Osteocyte (in vitro differentiated cells): Measurements from ENCODE around the gene SYT2. TPM values are rescaled to one million over a fixed set of nuclear protein-coding genes. Genes with fewer than 3 reads are reported as not detected.

Experiments used
- DNase-seq: peaks from one replicate; pipeline ENCODE4 v3.0.0; 2021; ENCODE audit warnings: mixed read lengths; ENCODE audit not compliant: unreplicated experiment; ENCODE audit errors: extremely low spot score
- H3K27ac Mint-ChIP-seq: one replicate; pipeline ENCODE4 v1.8.0; 2021; ENCODE audit warnings: mild to moderate bottlenecking, mixed read lengths; ENCODE audit not compliant: unreplicated experiment
- H3K27me3 Mint-ChIP-seq: one replicate; pipeline ENCODE4 v1.8.0; 2021; ENCODE audit warnings: mixed read lengths; ENCODE audit not compliant: unreplicated experiment
- H3K36me3 Mint-ChIP-seq: one replicate; pipeline ENCODE4 v1.8.0; 2021; ENCODE audit warnings: mixed read lengths; ENCODE audit not compliant: unreplicated experiment
- H3K4me1 Mint-ChIP-seq: one replicate; pipeline ENCODE4 v1.8.0; 2021; ENCODE audit warnings: mixed read lengths; ENCODE audit not compliant: unreplicated experiment
- H3K4me3 Mint-ChIP-seq: one replicate; pipeline ENCODE4 v1.8.0; 2021; ENCODE audit warnings: mild to moderate bottlenecking, moderate library complexity, mixed read lengths; ENCODE audit not compliant: unreplicated experiment
- H3K9me3 Mint-ChIP-seq: one replicate; pipeline ENCODE4 v1.8.0; 2021; ENCODE audit warnings: mixed read lengths; ENCODE audit not compliant: unreplicated experiment
- total RNA-seq: library from RNA; stranded (reverse); gene quantifications from 2 replicates; pipeline ENCODE4 v1.2.1, GENCODE V29; 2021
- TF ChIP-seq, protein P1 (sequence below): fragments of 200-600 bp; sonication (generic); IDR thresholded peaks from 2 replicates; pipeline ENCODE4 v1.5.0; 2021; ENCODE audit warnings: antibody characterized with exemption, mild to moderate bottlenecking, moderate library complexity

The SYT2 gene
- total RNA-seq, 1 donor from 2014 or later, result not detected

DNA sequence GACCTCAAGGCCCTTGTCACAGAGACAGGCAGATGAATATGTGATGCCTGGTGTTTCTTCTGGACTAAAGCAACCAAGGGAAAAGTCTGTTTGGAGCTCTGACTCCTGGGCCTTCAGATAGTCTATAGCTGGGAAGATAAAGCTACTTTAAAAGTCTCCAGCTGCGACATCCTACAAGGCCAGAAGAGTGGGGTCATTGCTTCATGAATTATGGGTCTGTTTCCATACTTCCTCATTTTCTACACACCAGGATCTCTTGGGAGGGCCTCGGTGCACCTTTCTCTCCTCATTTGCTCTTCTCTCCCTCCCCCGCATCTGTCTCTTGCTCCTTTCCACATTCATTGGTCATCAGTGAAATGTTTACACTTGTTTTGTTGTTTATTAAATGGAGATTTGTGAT, 44.8 kb downstream of the SYT2 start:
- no peak overlapping the region for H3K27ac Mint-ChIP-seq
- H3K36me3 Mint-ChIP-seq, result no peaks in the 10 kb centered on the region
- peaks cover 36% of the 10 kb centered on the region for H3K27me3 Mint-ChIP-seq
- no peaks in the 10 kb centered on the region for H3K9me3 Mint-ChIP-seq
- DNase-seq, result no peak
- TF ChIP-seq, protein P1, sequence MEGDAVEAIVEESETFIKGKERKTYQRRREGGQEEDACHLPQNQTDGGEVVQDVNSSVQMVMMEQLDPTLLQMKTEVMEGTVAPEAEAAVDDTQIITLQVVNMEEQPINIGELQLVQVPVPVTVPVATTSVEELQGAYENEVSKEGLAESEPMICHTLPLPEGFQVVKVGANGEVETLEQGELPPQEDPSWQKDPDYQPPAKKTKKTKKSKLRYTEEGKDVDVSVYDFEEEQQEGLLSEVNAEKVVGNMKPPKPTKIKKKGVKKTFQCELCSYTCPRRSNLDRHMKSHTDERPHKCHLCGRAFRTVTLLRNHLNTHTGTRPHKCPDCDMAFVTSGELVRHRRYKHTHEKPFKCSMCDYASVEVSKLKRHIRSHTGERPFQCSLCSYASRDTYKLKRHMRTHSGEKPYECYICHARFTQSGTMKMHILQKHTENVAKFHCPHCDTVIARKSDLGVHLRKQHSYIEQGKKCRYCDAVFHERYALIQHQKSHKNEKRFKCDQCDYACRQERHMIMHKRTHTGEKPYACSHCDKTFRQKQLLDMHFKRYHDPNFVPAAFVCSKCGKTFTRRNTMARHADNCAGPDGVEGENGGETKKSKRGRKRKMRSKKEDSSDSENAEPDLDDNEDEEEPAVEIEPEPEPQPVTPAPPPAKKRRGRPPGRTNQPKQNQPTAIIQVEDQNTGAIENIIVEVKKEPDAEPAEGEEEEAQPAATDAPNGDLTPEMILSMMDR, result no peak
- no peak overlapping the region for H3K4me3 Mint-ChIP-seq
- no peaks in the 10 kb centered on the region for H3K4me1 Mint-ChIP-seq

GRCh38 chr1:202664083-202664482, 46.2 kb downstream of the SYT2 start:
- Mint-ChIP-seq H3K27ac (no peak overlapping the region), H3K4me1 (no peaks in the 10 kb centered on the region), H3K27me3 (peaks cover 48% of the 10 kb centered on the region), H3K4me3 (no peak overlapping the region), H3K9me3 (no peaks in the 10 kb centered on the region), H3K36me3 (no peaks in the 10 kb centered on the region)
- TF ChIP-seq, protein P1, result no peak
- no peak for DNase-seq

- TF ChIP-seq, protein P1, result no peak
- H3K9me3 Mint-ChIP-seq, result no peaks in the 10 kb centered on the region
- no peaks in the 10 kb centered on the region for H3K4me1 Mint-ChIP-seq
- H3K27me3 Mint-ChIP-seq, result peaks cover 53% of the 10 kb centered on the region
- no peaks in the 10 kb centered on the region for H3K36me3 Mint-ChIP-seq
- H3K4me3 Mint-ChIP-seq, result no peak overlapping the region
- H3K27ac Mint-ChIP-seq, result no peak overlapping the region
- DNase-seq, result no peak
Observed at GRCh38 chr1:202663131-202663530, 47.1 kb downstream of the SYT2 start.

DNA sequence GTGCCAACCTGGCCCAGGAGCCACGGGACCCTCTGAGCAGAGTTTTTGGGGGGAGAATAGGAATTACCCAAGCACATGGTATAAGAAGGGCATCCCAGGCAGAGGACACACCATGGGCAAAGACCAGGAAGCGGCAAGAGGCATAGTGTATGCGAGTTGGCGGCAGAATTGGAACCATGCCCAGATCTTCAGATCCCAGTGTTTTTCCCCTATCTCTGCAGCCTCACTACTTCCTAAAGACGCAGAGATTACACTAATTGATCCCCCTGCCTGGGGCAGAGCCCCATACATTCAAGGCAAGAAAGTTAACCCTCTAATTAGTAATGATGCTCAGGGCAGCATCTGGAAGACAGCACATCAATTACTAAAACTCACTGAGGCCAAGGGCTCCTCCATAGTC, 48.2 kb downstream of the SYT2 start:
- no peak for DNase-seq
- Mint-ChIP-seq H3K36me3 (no peaks in the 10 kb centered on the region), H3K27me3 (peaks cover 59% of the 10 kb centered on the region), H3K9me3 (no peaks in the 10 kb centered on the region), H3K4me1 (no peaks in the 10 kb centered on the region), H3K27ac (no peak overlapping the region), H3K4me3 (no peak overlapping the region)
- TF ChIP-seq, protein P1, result no peak

- no peak overlapping the region for H3K4me3 Mint-ChIP-seq
- no peak overlapping the region for H3K27ac Mint-ChIP-seq
- no peaks in the 10 kb centered on the region for H3K4me1 Mint-ChIP-seq
- DNase-seq, result no peak
- H3K27me3 Mint-ChIP-seq, result peaks cover 63% of the 10 kb centered on the region
- no peaks in the 10 kb centered on the region for H3K36me3 Mint-ChIP-seq
- H3K9me3 Mint-ChIP-seq, result no peaks in the 10 kb centered on the region
- TF ChIP-seq, protein P1, result no peak
Observed at GRCh38 chr1:202661136-202661845, 49.0 kb downstream of the SYT2 start.
